Fibroblast of lung (primary cell): ENCODE data around the gene MATK. TPM values are rescaled to one million over a fixed set of nuclear protein-coding genes. Genes with fewer than 3 reads are reported as not detected.

Source experiments
- DNase-seq, 2 donors: peaks; one replicate each; pipeline versions ENCODE4 v3.0.0 to v3.0.0-alpha.2; 2010; ENCODE audit warnings: low read depth in 2 of 2
- H2AFZ ChIP-seq: 2 replicates; pipeline ENCODE4 v1.5.1; 2012; ENCODE audit warnings: low read length, control low read depth, inconsistent platforms
- H3K27ac ChIP-seq: 2 replicates; pipeline ENCODE4 v1.5.1; 2011; ENCODE audit warnings: low read length, control low read depth; ENCODE audit not compliant: insufficient read depth
- H3K27me3 ChIP-seq: 2 replicates; pipeline ENCODE4 v1.5.1; 2011; ENCODE audit warnings: mild to moderate bottlenecking, low read length; ENCODE audit not compliant: control insufficient read depth, insufficient read depth
- H3K36me3 ChIP-seq: 2 replicates; pipeline ENCODE4 v1.5.1; 2011; ENCODE audit warnings: low read length; ENCODE audit not compliant: control insufficient read depth, insufficient read depth
- H3K4me1 ChIP-seq: 2 replicates; pipeline ENCODE4 v1.5.1; 2011; ENCODE audit warnings: low read length; ENCODE audit not compliant: control insufficient read depth, insufficient read depth; ENCODE audit errors: extremely low read depth
- H3K4me2 ChIP-seq: 2 replicates; pipeline ENCODE4 v1.5.1; 2011; ENCODE audit warnings: low read length, control low read depth; ENCODE audit not compliant: insufficient read depth; ENCODE audit errors: extremely low read depth
- H3K4me3 ChIP-seq, 4 experiments: fragments of 200-600 bp in 1 of 4; sonication (generic) in 1 of 4; replicated peaks in 1 of 4; 2 replicates each; pipeline ENCODE4 v1.5.1; 2011 to 2016; ENCODE audit warnings: low read length in 4 of 4, low read depth in 3 of 4, mild to moderate bottlenecking in 3 of 4, control low read depth in 2 of 4, inconsistent platforms in 1 of 4, mixed read lengths in 1 of 4; ENCODE audit not compliant: insufficient read depth in 1 of 4; ENCODE audit errors: control extremely low read depth in 1 of 4
- H3K79me2 ChIP-seq: 2 replicates; pipeline ENCODE4 v1.5.1; 2012; ENCODE audit warnings: mild to moderate bottlenecking, low read length, inconsistent platforms; ENCODE audit not compliant: control insufficient read depth, insufficient read depth
- H3K9ac ChIP-seq: 2 replicates; pipeline ENCODE4 v1.5.1; 2011; ENCODE audit warnings: mild to moderate bottlenecking, low read length, control low read depth; ENCODE audit not compliant: insufficient read depth
- H3K9me3 ChIP-seq: 2 replicates; pipeline ENCODE4 v1.5.1; 2012; ENCODE audit warnings: low read depth, low read length; ENCODE audit not compliant: control insufficient read depth, insufficient read depth
- H4K20me1 ChIP-seq: 2 replicates; pipeline ENCODE4 v1.5.1; 2011; ENCODE audit warnings: low read length; ENCODE audit not compliant: control insufficient read depth, insufficient read depth; ENCODE audit errors: extremely low read depth
- CTCF ChIP-seq, 2 donors: IDR thresholded peaks in 1 of 2; conservative IDR thresholded peaks in 1 of 2; 1 replicate in 1 of 2; 2 replicates in 1 of 2; pipeline ENCODE4 v1.5.1; 2011 to 2012; ENCODE audit warnings: low read length in 2 of 2, control low read depth in 1 of 2, inconsistent platforms in 1 of 2, low read depth in 1 of 2, mild to moderate bottlenecking in 1 of 2
- EZH2 ChIP-seq: IDR thresholded peaks from 2 replicates; pipeline ENCODE4 v1.5.1; 2012; ENCODE audit warnings: low read length, control low read depth, mild to moderate bottlenecking; ENCODE audit errors: missing control alignments
- polyA minus RNA-seq: library from RNA; depleted of rRNA, polyadenylated mRNA; stranded (reverse); fragments of >200 nt; gene quantifications from 2 replicates; pipeline ENCODE4 v1.2.3, GENCODE V29; 2011; ENCODE audit warnings: low replicate concordance
- polyA plus RNA-seq, 2 donors: library from polyadenylated mRNA; depleted of rRNA in 1 of 2; stranded (reverse) in 1 of 2; unstranded in 1 of 2; fragments of >200 nt; gene quantifications; 2 replicates each; pipeline ENCODE4 v1.2.1, GENCODE V29; 2011 to 2012; ENCODE audit warnings: missing spikeins in 1 of 2
- total RNA-seq: library from RNA; depleted of rRNA; stranded (reverse); fragments of >200 nt; gene quantifications from 2 replicates; pipeline ENCODE4 v1.2.1, GENCODE V29; 2014

The MATK gene
- total RNA-seq (under 0.01 TPM in 1 of 2 replicates, not detected in the other), polyA plus RNA-seq (not detected in 2 replicates), polyA minus RNA-seq (not detected in 2 replicates)
- not detected in 2 replicates for polyA plus RNA-seq (2012)

GRCh38 chr19:3785938-3786824 lies at the start of gene MATK:
Gene MATK (minus strand): TSS chr19:3786381. CDS start chr19:3785135, 1,246 bp downstream.
- H3K4me2 ChIP-seq, result no peak within 1 kb of the TSS
- no peak for TF ChIP-seq CTCF (conservative IDR thresholded peaks at IDR 0.05 in 1 of 2, IDR thresholded peaks at IDR 0.05 in 1 of 2; ENCODE audit: low read depth in 1 of 2, low read length in 2 of 2)
- TF ChIP-seq EZH2, result no peak

GRCh38 chr19:3835055-3835435 lies 48.9 kb upstream of the MATK start:
- no peak for DNase-seq

More at GRCh38 chr19:3785938-3786824, at the start of gene MATK:
- Histone ChIP-seq H4K20me1 (no peaks in the 10 kb centered on the region), H3K36me3 (no peaks in the 10 kb centered on the region), H2AFZ (no peak within 1 kb of the TSS), H3K27ac (no peak within 1 kb of the TSS), H3K9ac (no peak within 1 kb of the TSS), H3K9me3 (no peaks in the 10 kb centered on the region), H3K4me3 (no peak within 1 kb of the TSS), H3K27me3 (peaks cover 2% of the 10 kb centered on the region), H3K79me2 (no peaks in the 10 kb centered on the region), H3K4me1 (no peaks in the 10 kb centered on the region)
- DNase-seq, result no peak

More at GRCh38 chr19:3835055-3835435, 48.9 kb upstream of the MATK start:
- Histone ChIP-seq H3K27ac (no peak overlapping the region), H3K4me3 (no peak overlapping the region), H3K79me2 (no peaks in the 10 kb centered on the region), H4K20me1 (no peaks in the 10 kb centered on the region), H3K9me3 (peaks cover 3% of the 10 kb centered on the region), H3K9ac (no peak overlapping the region), H3K4me2 (no peak overlapping the region), H3K36me3 (no peaks in the 10 kb centered on the region), H3K4me1 (no peaks in the 10 kb centered on the region), H2AFZ (no peak overlapping the region), H3K27me3 (no peaks in the 10 kb centered on the region)
- TF ChIP-seq EZH2 (no peak), CTCF (conservative IDR thresholded peaks at IDR 0.05 in 1 of 2, IDR thresholded peaks at IDR 0.05 in 1 of 2; ENCODE audit: low read depth in 1 of 2, low read length in 2 of 2) (no peak)
